H9 (cell line): ENCODE measurements around the gene SNCB. TPM values are rescaled to one million over a fixed set of nuclear protein-coding genes. Genes with fewer than 3 reads are reported as not detected.

Experiments used
- DNase-seq: peaks from one replicate; pipeline ENCODE4 v3.0.0-alpha.2; 2017
- H2AFZ ChIP-seq: one replicate; pipeline ENCODE4 v1.6.1; 2013; ENCODE audit warnings: mild to moderate bottlenecking, low read length, control low read depth, moderate library complexity
- H2AK5ac ChIP-seq: 2 replicates; pipeline ENCODE4 v1.6.1; 2013; ENCODE audit warnings: low read length, control low read depth, mixed read lengths; ENCODE audit not compliant: insufficient read length
- H2BK120ac ChIP-seq: one replicate; pipeline ENCODE4 v1.6.1; 2013; ENCODE audit warnings: low read depth, mild to moderate bottlenecking, low read length, control low read depth, inconsistent platforms; ENCODE audit not compliant: poor library complexity, severe bottlenecking
- H2BK12ac ChIP-seq: 2 replicates; pipeline ENCODE4 v1.6.1; 2013; ENCODE audit warnings: low read length, control low read depth, mixed read lengths, low read depth; ENCODE audit not compliant: insufficient read length
- H2BK15ac ChIP-seq: 2 replicates; pipeline ENCODE4 v1.6.1; 2013; ENCODE audit warnings: low read depth, low read length, control low read depth
- H2BK20ac ChIP-seq: one replicate; pipeline ENCODE4 v1.6.1; 2013; ENCODE audit warnings: low read depth, mild to moderate bottlenecking, low read length, control low read depth, inconsistent platforms; ENCODE audit not compliant: poor library complexity, severe bottlenecking
- H2BK5ac ChIP-seq: 2 replicates; pipeline ENCODE4 v1.6.1; 2013; ENCODE audit warnings: low read length, control low read depth, mixed read lengths; ENCODE audit not compliant: insufficient read length
- H3K14ac ChIP-seq: 2 replicates; pipeline ENCODE4 v1.6.1; 2013; ENCODE audit warnings: low read length, control low read depth; ENCODE audit not compliant: insufficient read depth
- H3K18ac ChIP-seq: 2 replicates; pipeline ENCODE4 v1.6.1; 2013; ENCODE audit warnings: low read depth, mild to moderate bottlenecking, mixed read lengths, low read length, control low read depth; ENCODE audit not compliant: insufficient read length
- H3K23ac ChIP-seq: 2 replicates; pipeline ENCODE4 v1.6.1; 2013; ENCODE audit warnings: low read length, control low read depth, mixed read lengths, low read depth; ENCODE audit not compliant: insufficient read length
- H3K23me2 ChIP-seq: 2 replicates; pipeline ENCODE4 v1.6.1; 2013; ENCODE audit warnings: low read depth, mild to moderate bottlenecking, mixed read lengths, low read length, control low read depth; ENCODE audit not compliant: insufficient read length, poor library complexity, severe bottlenecking
- H3K27ac ChIP-seq: 2 replicates; pipeline ENCODE4 v1.5.1; 2013; ENCODE audit warnings: low read length, control low read depth, mixed read lengths, low read depth; ENCODE audit not compliant: insufficient read length
- H3K27me3 ChIP-seq: 2 replicates; pipeline ENCODE4 v1.6.1; 2013; ENCODE audit warnings: low read length, control low read depth, inconsistent platforms; ENCODE audit not compliant: insufficient read depth
- H3K4ac ChIP-seq: 2 replicates; pipeline ENCODE4 v1.6.1; 2013; ENCODE audit warnings: low read depth, mild to moderate bottlenecking, control low read depth, inconsistent platforms, low read length, moderate library complexity
- H3K4me1 ChIP-seq: 2 replicates; pipeline ENCODE4 v1.6.1; 2013; ENCODE audit warnings: low read length, control low read depth, inconsistent platforms; ENCODE audit not compliant: insufficient read depth
- H3K4me2 ChIP-seq: 2 replicates; pipeline ENCODE4 v1.6.1; 2013; ENCODE audit warnings: low read length, control low read depth, mixed read lengths; ENCODE audit not compliant: insufficient read length, insufficient read depth
- H3K56ac ChIP-seq: 2 replicates; pipeline ENCODE4 v1.6.1; 2013; ENCODE audit warnings: low read depth, mild to moderate bottlenecking, mixed read lengths, low read length, control low read depth; ENCODE audit not compliant: insufficient read length
- H3K79me1 ChIP-seq: 2 replicates; pipeline ENCODE4 v1.6.1; 2013; ENCODE audit warnings: low read depth, mild to moderate bottlenecking, moderate library complexity, low read length, control low read depth, inconsistent platforms; ENCODE audit not compliant: insufficient read depth, poor library complexity, severe bottlenecking
- H3K79me2 ChIP-seq: 2 replicates; pipeline ENCODE4 v1.6.1; 2013; ENCODE audit warnings: low read length, control low read depth, inconsistent platforms; ENCODE audit not compliant: insufficient read depth
- H3K9ac ChIP-seq: 2 replicates; pipeline ENCODE4 v1.6.1; 2013; ENCODE audit warnings: low read length, control low read depth, mixed read lengths; ENCODE audit not compliant: insufficient read length; ENCODE audit errors: extremely low read depth
- H3K9me3 ChIP-seq: one replicate; pipeline ENCODE4 v1.6.1; 2013; ENCODE audit warnings: low read depth, low read length, inconsistent platforms; ENCODE audit not compliant: control insufficient read depth
- H3T11ph ChIP-seq: one replicate; pipeline ENCODE4 v1.6.1; 2013; ENCODE audit warnings: mild to moderate bottlenecking, low read length, control low read depth, inconsistent platforms
- H4K20me1 ChIP-seq: one replicate; pipeline ENCODE4 v1.6.1; 2013; ENCODE audit not compliant: control insufficient read depth, insufficient read length, insufficient read depth
- H4K5ac ChIP-seq: 2 replicates; pipeline ENCODE4 v1.6.1; 2013; ENCODE audit warnings: low read depth, mild to moderate bottlenecking, mixed read lengths, low read length, control low read depth; ENCODE audit not compliant: insufficient read length
- H4K8ac ChIP-seq: replicated peaks from 2 replicates; pipeline ENCODE4 v1.6.1; 2013; ENCODE audit warnings: low read length, control low read depth, mixed read lengths, low read depth; ENCODE audit not compliant: insufficient read length
- H4K91ac ChIP-seq: 2 replicates; pipeline ENCODE4 v1.6.1; 2013; ENCODE audit warnings: low read depth, mild to moderate bottlenecking, moderate library complexity, mixed read lengths, low read length, control low read depth; ENCODE audit not compliant: insufficient read length
- H3K27ac Mint-ChIP-seq, 3 experiments: 2 replicates in 2 of 3; 3 replicates in 1 of 3; pipeline ENCODE4 v1.8.0; 2020 to 2021; ENCODE audit warnings: mixed read lengths in 3 of 3, mild to moderate bottlenecking in 1 of 3, moderate library complexity in 1 of 3
- H3K27me3 Mint-ChIP-seq: 2 replicates; pipeline ENCODE4 v1.8.0; 2021; ENCODE audit warnings: low read depth, mild to moderate bottlenecking, moderate library complexity, mixed read lengths
- H3K36me3 Mint-ChIP-seq, 3 experiments: 2 replicates in 2 of 3; 3 replicates in 1 of 3; pipeline ENCODE4 v1.8.0; 2020 to 2021; ENCODE audit warnings: low read depth in 3 of 3, mixed read lengths in 3 of 3; ENCODE audit not compliant: insufficient read depth in 1 of 3
- H3K4me1 Mint-ChIP-seq, 2 experiments: 2 replicates each; pipeline ENCODE4 v1.8.0; 2020; ENCODE audit warnings: mixed read lengths in 2 of 2
- H3K4me3 Mint-ChIP-seq, 2 experiments: 2 replicates in 1 of 2; 3 replicates in 1 of 2; pipeline ENCODE4 v1.8.0; 2020 to 2021; ENCODE audit warnings: mild to moderate bottlenecking in 2 of 2, mixed read lengths in 2 of 2, moderate library complexity in 1 of 2
- H3K9me3 Mint-ChIP-seq, 2 experiments: 2 replicates in 1 of 2; 3 replicates in 1 of 2; pipeline ENCODE4 v1.8.0; 2020; ENCODE audit warnings: mild to moderate bottlenecking in 2 of 2, mixed read lengths in 2 of 2, moderate library complexity in 1 of 2
- WGBS: extraction: QIAGEN DNeasy Blood & Tissue Kit; methylation state at CpG from one replicate; pipeline ENCODE4 v1.1.7; 2013; ENCODE audit warnings: missing lambda C conversion rate, low lambda C conversion rate, mixed read lengths; ENCODE audit not compliant: insufficient read length; ENCODE audit errors: extremely low coverage; 5-methylcytosine and 5-hydroxymethylcytosine counted together
- total RNA-seq: library from RNA; stranded (reverse); gene quantifications from 2 replicates; pipeline ENCODE4 v1.2.1, GENCODE V29; 2021
- TF ChIP-seq, protein P1 (sequence below): fragments of 200-600 bp; sonication (generic); conservative IDR thresholded peaks from 3 replicates; pipeline ENCODE4 v1.8.0; 2021; ENCODE audit warnings: antibody characterized with exemption, mild to moderate bottlenecking

Gene SNCB
- total RNA-seq, 1 experiment from 2014 or later: 3.5 TPM

DNA sequence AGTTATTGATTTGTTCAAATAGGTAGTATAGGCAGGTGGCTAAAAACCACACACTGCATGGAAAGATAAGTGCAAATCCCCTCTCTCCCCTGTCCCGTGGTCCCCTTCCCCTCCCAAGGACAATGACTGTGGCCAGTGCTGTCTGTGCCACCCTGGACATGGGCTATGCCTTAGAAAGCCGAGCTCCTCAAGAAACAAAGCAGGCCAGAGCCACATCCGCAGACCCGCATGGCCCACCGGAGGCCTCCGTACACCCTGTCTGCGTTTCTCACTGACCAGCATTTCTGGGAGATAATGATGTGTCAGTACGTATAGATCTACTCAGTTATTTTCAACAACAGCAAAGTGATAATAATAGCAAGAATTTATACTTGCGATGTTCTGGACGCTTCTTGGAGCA is 33.2 kb upstream of the SNCB start:
- Mint-ChIP-seq H3K4me3 (no peak overlapping the region), H3K9me3 (peaks cover 5 to 6% of the 10 kb centered on the region in 2 experiments; a peak in 3 of 5 replicates), H3K27me3 (peaks cover 3% of the 10 kb centered on the region), H3K36me3 (peaks cover 0 to 1% (median 0%) of the 10 kb centered on the region in 3 experiments; a peak in 3 of 7 replicates), H3K4me1 (peaks cover 9 to 27% of the 10 kb centered on the region in 2 experiments), H3K27ac (no peak overlapping the region)
- Histone ChIP-seq H3K23me2 (no peaks in the 10 kb centered on the region), H4K5ac (no peak overlapping the region), H2BK120ac (no peak overlapping the region), H4K8ac (no peak overlapping the region), H3T11ph (no peak overlapping the region), H3K79me1 (no peaks in the 10 kb centered on the region), H2BK12ac (no peak overlapping the region), H4K91ac (no peak overlapping the region), H3K27ac (no peak overlapping the region), H3K27me3 (no peaks in the 10 kb centered on the region), H3K18ac (no peak overlapping the region), H3K4ac (no peak overlapping the region), H2AK5ac (no peak overlapping the region), H2BK15ac (no peak overlapping the region), H2BK20ac (no peak overlapping the region), H4K20me1 (no peaks in the 10 kb centered on the region), H3K14ac (no peak overlapping the region; the same call in 1 of the 2 replicates), H2AFZ (no peak overlapping the region), H2BK5ac (no peak overlapping the region), H3K4me2 (no peak overlapping the region), H3K9ac (no peak overlapping the region), H3K56ac (no peak overlapping the region), H3K4me1 (no peaks in the 10 kb centered on the region; the same call in 1 of the 2 replicates), H3K79me2 (no peaks in the 10 kb centered on the region), H3K9me3 (no peaks in the 10 kb centered on the region), H3K23ac (no peak overlapping the region)
- WGBS: no CpG with 5 or more reads among the region's 10 CpGs
- DNase-seq: no peak
- TF ChIP-seq, protein P1, sequence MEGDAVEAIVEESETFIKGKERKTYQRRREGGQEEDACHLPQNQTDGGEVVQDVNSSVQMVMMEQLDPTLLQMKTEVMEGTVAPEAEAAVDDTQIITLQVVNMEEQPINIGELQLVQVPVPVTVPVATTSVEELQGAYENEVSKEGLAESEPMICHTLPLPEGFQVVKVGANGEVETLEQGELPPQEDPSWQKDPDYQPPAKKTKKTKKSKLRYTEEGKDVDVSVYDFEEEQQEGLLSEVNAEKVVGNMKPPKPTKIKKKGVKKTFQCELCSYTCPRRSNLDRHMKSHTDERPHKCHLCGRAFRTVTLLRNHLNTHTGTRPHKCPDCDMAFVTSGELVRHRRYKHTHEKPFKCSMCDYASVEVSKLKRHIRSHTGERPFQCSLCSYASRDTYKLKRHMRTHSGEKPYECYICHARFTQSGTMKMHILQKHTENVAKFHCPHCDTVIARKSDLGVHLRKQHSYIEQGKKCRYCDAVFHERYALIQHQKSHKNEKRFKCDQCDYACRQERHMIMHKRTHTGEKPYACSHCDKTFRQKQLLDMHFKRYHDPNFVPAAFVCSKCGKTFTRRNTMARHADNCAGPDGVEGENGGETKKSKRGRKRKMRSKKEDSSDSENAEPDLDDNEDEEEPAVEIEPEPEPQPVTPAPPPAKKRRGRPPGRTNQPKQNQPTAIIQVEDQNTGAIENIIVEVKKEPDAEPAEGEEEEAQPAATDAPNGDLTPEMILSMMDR: no peak
